Measurements from ENCODE around the gene RPL34. TPM values are rescaled to one million over a fixed set of nuclear protein-coding genes. Genes with fewer than 3 reads are reported as not detected.

The RPL34 gene
- total and polyA plus RNA-seq, 2 of the 8 experiments (the other 6 are each of a cell fraction or from before 2014, with no cell fraction given) = 1,430 to 2,987 TPM

DNA sequence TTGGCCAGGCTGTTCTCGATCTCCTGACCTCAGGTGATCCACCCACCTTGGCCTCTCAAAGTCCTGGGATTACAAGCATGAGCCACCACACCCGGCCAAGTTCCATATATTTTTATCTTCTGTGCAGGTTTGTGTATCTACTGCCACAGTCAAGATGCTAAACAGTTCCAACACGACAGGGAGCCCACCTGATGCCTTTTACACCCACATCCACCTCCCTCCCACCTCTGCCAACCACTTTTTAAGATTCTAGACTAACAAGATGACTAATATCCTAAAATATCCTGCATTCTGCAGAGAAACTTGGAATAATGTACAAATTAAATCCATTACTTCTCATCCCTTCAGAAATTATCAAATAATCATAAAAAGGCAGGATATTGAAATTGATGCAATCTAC lies 19.3 kb upstream of the RPL34 start:
- H3K79me2 ChIP-seq (ENCODE audit: control insufficient read depth in 1 of 2, insufficient read depth in 2 of 2, low read length in 2 of 2) = no peaks in the 10 kb centered on the region
- no peaks in the 10 kb centered on the region for H3K4me1 ChIP-seq (replicated peaks in 1 of 4; ENCODE audit: control insufficient read depth in 3 of 4, insufficient read depth in 4 of 4, low read length in 3 of 4)
- H3K27me3 ChIP-seq (replicated peaks in 1 of 4; ENCODE audit: control insufficient read depth in 3 of 4, extremely low read depth in 1 of 4, insufficient read depth in 3 of 4, low read length in 3 of 4) = no peaks in the 10 kb centered on the region
- no peak overlapping the region for H3K23ac ChIP-seq (ENCODE audit: insufficient read length)
- no peak overlapping the region for H3K4me3 ChIP-seq (ENCODE audit: extremely low read depth in 1 of 4, insufficient read depth in 2 of 4, low read depth in 3 of 4, low read length in 4 of 4)
- H3K9ac ChIP-seq (replicated peaks in 1 of 4; ENCODE audit: extremely low read depth in 1 of 4, low read depth in 3 of 4, low read length in 3 of 4) = no peak overlapping the region
- H3K18ac ChIP-seq (ENCODE audit: extremely low read depth, low read length) = no peak overlapping the region
- no peak overlapping the region for H2BK20ac ChIP-seq (ENCODE audit: low read length)
- DNase-seq (ENCODE audit: low read depth in 1 of 2, low spot score in 2 of 2) (no peak), FAIRE-seq (no peak)
- no peak overlapping the region for H2AK5ac ChIP-seq (ENCODE audit: low read depth, low read length)
- H2BK5ac ChIP-seq (ENCODE audit: low read depth, low read length) = no peak overlapping the region
- H3K4me2 ChIP-seq (ENCODE audit: insufficient read depth in 1 of 2, low read depth in 2 of 2, low read length in 2 of 2) = no peak overlapping the region
- H3K79me1 ChIP-seq (ENCODE audit: low read depth, low read length) = no peaks in the 10 kb centered on the region
- H2BK120ac ChIP-seq (replicated peaks; ENCODE audit: low read depth, low read length) = no peak overlapping the region
- no peak overlapping the region for H2AFZ ChIP-seq (ENCODE audit: low read length)
- H3K36me3 ChIP-seq (ENCODE audit: control insufficient read depth in 2 of 4, insufficient read depth in 4 of 4, low read length in 3 of 4) = no peaks in the 10 kb centered on the region
- H3K27ac ChIP-seq (ENCODE audit: low read depth, low read length) = no peak overlapping the region
- H4K20me1 ChIP-seq (replicated peaks in 1 of 2; ENCODE audit: control insufficient read depth in 1 of 2, insufficient read depth in 2 of 2, low read length in 2 of 2) = no peaks in the 10 kb centered on the region
- no peak overlapping the region for H4K91ac ChIP-seq (replicated peaks; ENCODE audit: insufficient read length, low read length)
- H4K8ac ChIP-seq (ENCODE audit: extremely low read depth, insufficient read depth, low read length) = no peak overlapping the region
- WGBS, 2 experiments (ENCODE audit: extremely low coverage in 1 of 2, insufficient coverage in 1 of 2, insufficient read length in 1 of 2, insufficient replicate concordance in 2 of 2, low coverage in 1 of 2, low lambda C conversion rate in 2 of 2, missing lambda C conversion rate in 1 of 2) = 85% methylated on average over 3 of the region's 3 CpGs; no CpG with 5 or more reads in 1 of the 2 experiments
- no peak overlapping the region for H4K5ac ChIP-seq (ENCODE audit: insufficient read length, low read depth, low read length)
- H3K4ac ChIP-seq (replicated peaks; ENCODE audit: insufficient read length, low read depth, low read length) = no peak overlapping the region
- H2BK15ac ChIP-seq (ENCODE audit: low read length) = no peak overlapping the region
- ChIA-PET POLR2A (ENCODE audit: partially characterized antibody) (no interaction called here), CTCF (ENCODE audit: partially characterized antibody) (no interaction called here)
- no peak overlapping the region for H3K14ac ChIP-seq (ENCODE audit: insufficient read length)
- TF ChIP-seq TBP (IDR thresholded peaks at IDR 0.05; ENCODE audit: low read depth, low read length) (no peak), EGR1 (IDR thresholded peaks at IDR 0.05; ENCODE audit: borderline replicate concordance, low read depth, low read length) (no peak), SIRT6 (IDR thresholded peaks at IDR 0.05; ENCODE audit: low read length) (no peak), BCL11A (IDR thresholded peaks at IDR 0.05; ENCODE audit: low read depth in 2 of 2, low read length in 2 of 2) (no peak)
- no peaks in the 10 kb centered on the region for H3K9me3 ChIP-seq (ENCODE audit: insufficient read depth in 2 of 2, low read depth in 1 of 2, low read length in 1 of 2)
- H3K23me2 ChIP-seq (ENCODE audit: low read depth, low read length) = no peaks in the 10 kb centered on the region
- H2BK12ac ChIP-seq (ENCODE audit: low read depth, low read length) = no peak overlapping the region
- H3K56ac ChIP-seq (replicated peaks; ENCODE audit: insufficient read length, low read depth, low read length) = no peak overlapping the region

Measured in H1 (cell line).